ENCODE data around the gene ZNF737.
"Not testable (repeated sequence)": the region's sequence is repeated elsewhere in the genome, so short reads cannot be mapped to it uniquely, and the experiment has no call there.

ZNF737 gene

DNA sequence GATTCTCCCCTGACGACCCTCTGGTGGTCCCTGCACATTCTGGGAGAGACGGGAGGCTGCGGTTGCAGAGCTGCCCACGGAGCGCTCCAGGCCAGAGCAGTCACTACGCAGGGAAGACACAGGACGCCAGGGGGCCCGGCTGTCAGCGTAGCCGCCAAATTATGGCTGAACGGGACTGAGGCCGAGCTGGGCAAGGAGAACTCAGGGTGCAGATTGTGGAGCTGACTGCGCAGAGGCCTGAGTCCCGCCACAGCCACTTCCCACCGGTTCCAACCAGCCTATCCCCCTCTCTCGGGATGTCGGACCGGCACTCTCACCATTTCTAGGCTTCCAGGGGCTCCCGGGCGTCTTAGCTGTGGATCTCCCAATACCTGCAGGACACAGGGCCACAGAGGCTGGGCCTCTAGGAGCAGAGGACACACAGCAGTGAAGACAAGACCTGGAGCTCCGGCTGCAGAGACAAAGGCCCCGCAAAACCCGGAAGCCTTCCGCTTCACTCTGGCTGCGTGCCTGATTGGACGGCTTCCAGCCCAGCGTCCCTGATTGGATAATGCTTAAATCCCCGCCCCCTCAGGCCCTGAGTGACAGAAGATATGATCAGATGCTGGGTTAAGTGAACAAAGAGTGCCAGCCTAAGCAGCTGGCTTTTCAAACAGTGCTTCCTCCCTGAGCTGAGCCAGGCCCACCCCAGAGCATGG lies at the start of gene ZNF737:
Gene ZNF737, minus strand, starts transcription at position 461 of the 698 bp plus-strand sequence. Its CDS starts 141 bp downstream, at position 320.
- DNase-seq = peak; percentile 80 to 93 (median 90)

DNA sequence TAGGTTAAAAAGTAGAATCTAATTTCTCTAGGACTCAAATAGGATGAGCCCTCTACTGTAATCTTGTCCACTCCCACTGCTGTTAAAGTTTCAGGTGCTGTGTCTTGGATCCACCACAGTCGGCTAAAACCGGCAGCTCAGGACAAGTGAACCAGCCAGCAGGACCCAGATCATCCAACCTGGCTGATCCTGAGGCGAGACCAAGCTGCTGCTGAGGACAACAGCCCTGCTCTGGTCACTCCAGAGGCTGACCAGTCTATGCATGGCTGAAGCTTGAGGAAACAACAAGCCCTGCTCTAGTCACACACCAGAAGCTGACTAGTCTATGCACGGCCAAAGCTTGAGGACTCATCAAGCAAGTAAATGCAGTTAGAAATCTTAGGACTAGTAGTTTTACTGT lies 49.4 kb upstream of the ZNF737 start:
- DNase-seq = not testable (repeated sequence)

- DNase-seq = no peak
Observed at GRCh38 chr19:20612711-20613316, 47.2 kb upstream of the ZNF737 start.

- no peak for DNase-seq
Observed at GRCh38 chr19:20611866-20612265, 46.3 kb upstream of the ZNF737 start.

GRCh38 chr19:20607943-20608342 lies 42.4 kb upstream of the ZNF737 start:
- no peak for DNase-seq

- no peak for DNase-seq
Observed at GRCh38 chr19:20558571-20558970, 7.0 kb downstream of the ZNF737 start.

GRCh38 chr19:20558011-20558410 lies 7.6 kb downstream of the ZNF737 start:
- DNase-seq = no peak

- DNase-seq = not testable (repeated sequence)
Observed at GRCh38 chr19:20544667-20545333, 20.8 kb downstream of the ZNF737 start.

- not testable (repeated sequence) for DNase-seq
Observed at GRCh38 chr19:20530303-20530702, 35.3 kb downstream of the ZNF737 start.

DNA sequence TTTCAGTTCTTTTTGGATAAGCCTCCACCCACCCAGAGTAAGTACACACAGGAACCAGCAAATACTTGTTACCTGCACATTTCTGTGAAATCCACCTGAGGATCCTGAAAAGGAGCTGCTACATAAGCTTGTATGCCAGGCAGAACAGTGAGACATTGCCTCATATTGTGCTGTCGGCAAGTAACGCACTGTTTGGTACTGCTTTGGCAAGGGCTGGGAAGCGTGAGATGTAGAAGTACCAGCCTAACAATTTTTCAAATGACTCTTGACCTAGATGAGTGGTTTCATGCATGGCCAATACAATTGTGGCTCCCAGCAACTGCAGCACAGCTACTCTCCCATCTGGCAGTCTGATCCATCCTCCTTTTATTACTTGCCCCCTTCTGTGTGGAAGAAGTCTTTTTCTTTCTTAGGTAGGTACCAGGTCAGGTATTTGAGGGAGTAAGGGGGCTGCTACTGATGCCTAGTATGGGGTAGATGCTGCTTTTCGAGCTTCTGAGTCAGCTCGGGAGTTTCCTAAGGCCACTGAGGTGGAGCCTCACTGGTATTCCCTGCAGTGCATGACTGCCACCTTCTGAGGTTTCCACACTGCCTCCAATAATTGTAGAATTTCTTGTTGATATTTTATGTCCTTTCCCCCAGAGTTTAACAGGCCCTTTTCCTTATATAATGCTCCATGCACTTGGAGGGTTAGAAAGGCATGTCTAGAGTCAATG lies 52.2 kb downstream of the ZNF737 start:
- DNase-seq = peak in 1 of 6 experiments; percentile 1

DNA sequence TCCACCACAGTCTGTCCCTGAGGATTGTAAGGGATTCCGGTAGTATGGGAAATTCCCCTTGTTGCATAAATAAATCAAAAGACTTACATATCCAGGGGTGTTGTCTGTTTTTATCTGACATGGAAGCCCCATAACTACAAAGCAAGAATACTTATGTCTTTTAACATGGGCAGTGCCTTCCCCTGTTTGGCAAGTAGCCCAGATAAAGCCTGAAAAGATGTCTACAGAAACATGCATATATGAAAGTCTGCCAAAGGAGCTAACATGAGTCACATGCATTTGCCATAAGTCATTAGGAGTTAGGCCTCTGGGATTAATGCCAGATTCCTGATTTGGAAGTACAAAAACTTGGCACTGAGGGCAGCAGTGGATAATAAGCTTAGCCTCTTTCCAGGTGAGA lies 62.1 kb downstream of the ZNF737 start:
- no peak for DNase-seq
